HG03066 (cell line): ENCODE results near the gene PTPN7.
"Not testable (repeated sequence)": the region's sequence is repeated elsewhere in the genome, so short reads cannot be mapped to it uniquely, and the experiment has no call there.

ENCODE experiments used
- ATAC-seq: cut with Tn5 transposase; IDR thresholded peaks from one replicate; pipeline ENCODE4 v1.9.1; 2021; ENCODE audit warnings: low read depth; ENCODE audit not compliant: unreplicated experiment

The PTPN7 gene

DNA sequence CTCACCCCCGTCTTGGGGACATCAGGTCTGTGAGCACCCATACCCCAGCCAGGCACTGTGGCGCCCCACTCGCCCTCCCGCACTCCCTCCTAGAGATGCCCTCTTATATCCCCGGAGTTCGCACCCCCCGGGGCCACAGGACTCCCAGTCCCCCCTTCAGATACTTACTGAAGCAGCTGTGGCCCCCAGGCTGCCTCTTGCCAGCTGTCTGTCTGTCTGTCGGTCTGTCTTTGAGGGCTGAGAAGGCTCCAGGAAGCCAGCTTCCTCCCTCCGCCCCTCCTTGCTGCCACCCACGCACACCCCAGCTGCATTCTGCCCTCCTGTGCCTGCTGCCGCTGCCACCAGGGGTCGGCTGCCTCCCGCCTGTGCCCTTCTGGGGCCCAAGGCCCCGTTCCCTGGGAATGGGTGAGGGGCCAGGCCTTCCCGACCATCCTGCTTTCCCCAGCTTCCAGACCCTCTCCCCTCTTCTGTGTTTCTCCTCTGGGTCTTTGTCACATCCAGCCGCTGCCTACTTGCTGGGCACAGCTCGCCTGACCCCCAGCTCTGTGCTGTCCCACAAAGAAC is at the start of gene PTPN7:
PTPN7 (minus strand) TSS at position 226 of the 564 bp plus-strand sequence. CDS start 1,200 bp downstream, outside the sequence.
- peak; percentile 37 for ATAC-seq

DNA sequence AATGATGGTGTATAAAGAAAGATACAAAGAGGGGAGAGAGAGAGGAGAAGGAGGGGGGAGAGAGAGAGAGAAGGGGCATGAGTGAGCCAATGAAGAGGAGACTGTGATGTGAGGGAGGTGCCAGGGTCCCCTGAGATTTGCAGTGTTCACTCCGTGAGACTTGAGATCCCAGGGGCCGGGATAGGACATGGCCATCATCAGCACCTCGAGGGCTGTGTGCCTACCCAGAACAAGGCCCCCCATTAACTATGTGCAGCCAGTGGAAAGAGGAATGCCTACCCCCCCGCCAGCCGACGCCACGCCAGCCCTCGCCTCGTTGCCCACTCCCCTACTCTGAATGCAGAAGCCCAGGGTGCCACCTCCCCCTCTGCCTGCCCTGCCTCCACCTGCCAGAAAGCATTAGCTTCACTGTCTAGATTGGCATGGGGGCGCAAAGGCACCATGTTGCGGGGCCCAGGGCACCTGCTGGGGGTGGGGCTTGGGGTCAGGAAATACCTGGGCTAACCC is 48.0 kb upstream of the PTPN7 start:
- ATAC-seq, result no peak

DNA sequence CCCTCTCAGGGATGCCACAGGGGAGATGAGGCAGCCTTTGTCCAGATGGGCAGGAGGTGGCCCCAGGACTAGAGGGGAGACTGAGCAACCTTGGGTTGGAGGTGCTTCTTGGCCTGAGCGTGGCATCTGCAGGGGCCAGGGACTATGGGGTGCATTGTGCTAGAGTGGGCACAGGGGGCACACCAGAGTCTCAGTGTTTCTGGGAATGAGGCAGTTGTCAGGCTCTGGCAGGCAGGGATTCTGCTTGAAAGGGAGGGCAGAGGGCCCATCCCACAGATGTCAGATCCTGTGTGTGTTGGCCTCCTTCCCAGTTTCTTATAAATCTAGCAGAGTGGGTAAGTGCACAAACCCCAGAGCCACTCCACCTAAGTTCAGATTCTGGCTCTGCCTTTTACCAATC is 46.9 kb upstream of the PTPN7 start:
- no peak for ATAC-seq

DNA sequence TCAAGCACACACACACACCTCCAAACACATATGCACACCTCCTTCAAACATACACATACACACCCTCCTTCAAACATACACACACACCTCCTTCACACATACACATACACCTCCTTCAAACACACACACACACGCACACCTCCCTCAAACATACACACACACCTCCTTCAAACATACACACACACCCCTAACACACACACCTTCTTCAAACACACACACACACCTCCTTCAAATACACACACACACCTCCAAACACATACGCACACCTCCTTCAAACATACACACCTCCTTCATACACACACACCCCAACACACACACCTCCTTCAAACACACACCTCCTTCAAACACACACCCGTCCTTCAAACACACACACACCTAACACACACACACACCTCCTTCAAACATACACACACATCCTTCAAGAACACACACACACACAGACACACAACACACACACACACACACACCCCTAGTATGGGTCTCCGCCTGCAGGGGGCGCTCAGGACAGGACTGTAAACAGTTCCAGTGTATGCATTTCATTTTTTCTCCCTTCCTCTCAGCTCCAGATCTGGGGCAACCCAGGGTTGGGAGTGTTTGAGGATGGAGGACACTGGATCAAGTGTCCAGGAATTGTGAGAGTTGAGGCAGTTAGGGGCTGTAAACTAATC is 45.3 kb upstream of the PTPN7 start:
- ATAC-seq, result no peak

DNA sequence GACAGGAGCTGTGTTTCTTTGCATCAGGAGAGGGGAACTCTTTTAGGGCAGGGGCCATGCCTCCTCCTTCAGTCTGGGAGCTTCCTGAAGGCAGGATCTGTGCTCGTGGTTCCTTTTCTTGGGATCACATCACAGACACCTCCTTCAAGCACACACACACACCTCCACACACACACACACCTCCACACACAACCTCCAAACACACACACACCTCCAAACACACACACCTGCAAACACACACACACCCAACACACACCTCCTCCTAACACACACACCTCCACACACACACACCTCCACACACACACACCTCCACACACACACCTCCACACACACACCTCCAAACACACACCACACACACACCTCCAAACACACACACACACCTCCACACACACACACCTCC is 43.7 kb upstream of the PTPN7 start:
- ATAC-seq, result no peak

DNA sequence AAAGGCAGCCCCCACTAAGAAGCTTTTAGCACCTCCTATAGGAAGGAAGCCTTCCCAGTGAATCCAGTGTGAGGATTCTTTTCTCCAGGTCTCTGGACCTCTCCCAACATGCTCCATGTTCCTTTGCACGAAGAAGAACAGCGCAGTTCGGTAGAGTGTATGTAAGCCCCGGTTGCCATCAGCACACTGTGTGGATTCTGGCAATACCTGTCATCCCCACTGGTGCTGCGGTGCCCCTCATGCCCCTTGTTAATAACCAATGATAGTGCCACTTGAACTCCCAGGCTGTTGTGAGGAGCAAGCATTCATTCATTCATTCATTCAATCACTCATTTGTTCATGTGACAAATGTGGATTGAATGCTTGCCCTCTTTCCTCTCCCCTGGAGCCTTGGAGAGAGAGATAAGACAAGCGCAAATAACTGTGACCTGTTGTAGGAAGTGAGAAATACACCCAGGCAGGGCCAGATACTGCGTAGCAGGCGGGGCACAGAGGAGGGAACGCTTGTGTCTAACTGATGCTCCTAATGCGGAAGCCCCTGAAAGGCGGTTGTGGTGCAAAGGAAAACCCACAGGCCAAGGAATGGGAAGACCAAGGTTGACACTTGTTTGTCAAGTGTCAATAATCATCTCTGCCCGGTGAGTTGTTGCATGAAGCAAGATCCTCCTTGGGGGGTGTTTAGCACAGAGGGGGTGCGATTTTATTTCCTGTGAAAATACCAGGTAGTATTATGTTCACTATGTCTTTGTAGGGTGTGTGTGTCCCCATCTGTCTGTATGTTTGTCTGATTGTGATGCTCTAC is 43.0 kb upstream of the PTPN7 start:
- no peak for ATAC-seq

DNA sequence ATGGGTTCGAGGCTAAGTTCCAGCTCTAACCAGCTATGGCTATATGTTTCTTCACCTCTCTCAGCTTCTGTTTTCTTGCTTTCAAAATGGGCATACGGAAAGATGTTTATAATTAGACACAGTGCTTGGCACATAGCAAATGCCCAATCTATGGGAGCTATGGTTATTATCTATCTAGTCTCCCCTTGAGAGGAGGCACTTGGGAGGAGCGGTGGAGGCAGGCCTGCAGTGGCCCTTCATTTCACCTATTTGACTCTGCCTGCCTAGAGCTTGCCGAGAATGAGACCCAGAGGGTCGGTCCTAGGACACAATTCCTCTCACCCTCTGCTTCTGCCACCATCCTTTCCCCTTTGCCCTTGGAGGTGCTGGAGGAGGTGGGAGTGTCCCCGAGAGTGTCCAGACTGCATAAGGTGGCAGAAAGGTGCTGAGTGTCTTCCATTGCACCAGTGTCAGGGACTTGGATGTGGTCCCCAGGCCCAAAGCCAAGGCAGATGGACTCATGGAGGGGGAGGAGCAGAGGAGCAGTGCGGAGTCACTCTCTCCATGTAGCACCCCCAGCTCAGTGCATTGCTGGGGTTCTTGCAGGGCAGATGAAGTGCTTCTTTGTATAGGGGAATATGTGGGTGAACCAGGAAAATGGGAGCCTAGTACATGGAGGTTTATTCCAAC is 42.2 kb upstream of the PTPN7 start:
- ATAC-seq, result no peak

DNA sequence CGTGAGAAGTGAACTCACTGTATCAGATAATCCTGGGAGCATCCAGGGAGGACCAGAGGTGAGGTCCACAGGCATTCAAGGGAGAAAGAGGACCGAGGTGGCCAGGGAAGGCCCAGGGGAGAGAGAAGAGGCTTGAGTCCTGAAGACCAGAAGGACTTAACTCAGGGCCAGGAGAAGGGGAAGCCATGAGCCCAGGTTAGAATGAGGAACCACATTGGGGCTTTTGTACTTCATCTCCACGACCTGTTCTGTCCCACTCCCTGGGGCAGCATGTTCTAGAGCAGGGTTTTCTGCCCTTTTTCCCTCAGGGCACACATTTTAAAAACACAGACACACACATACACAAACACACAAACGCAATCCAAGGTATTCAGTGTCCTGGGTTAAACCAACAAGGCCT is 41.6 kb upstream of the PTPN7 start:
- ATAC-seq, result no peak

DNA sequence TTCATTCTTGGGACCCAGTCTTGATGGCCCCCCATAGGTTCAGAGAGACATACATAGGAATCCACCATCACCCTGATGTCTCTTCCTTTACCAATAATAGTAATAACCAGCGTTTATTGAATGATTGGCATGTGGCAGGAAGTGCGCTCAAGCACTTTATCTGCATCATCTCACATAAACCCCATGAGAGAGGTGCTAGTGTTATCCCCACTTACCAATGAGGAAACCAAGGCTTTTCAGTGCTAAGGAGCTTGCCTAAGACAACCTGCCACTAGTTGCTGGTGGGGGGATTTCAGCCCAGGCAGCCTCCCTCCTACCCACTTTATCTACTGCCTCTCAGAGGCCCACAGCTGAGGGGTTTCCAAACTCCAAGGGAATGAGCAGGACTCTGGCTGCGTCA is 40.9 kb upstream of the PTPN7 start:
- ATAC-seq, result no peak

DNA sequence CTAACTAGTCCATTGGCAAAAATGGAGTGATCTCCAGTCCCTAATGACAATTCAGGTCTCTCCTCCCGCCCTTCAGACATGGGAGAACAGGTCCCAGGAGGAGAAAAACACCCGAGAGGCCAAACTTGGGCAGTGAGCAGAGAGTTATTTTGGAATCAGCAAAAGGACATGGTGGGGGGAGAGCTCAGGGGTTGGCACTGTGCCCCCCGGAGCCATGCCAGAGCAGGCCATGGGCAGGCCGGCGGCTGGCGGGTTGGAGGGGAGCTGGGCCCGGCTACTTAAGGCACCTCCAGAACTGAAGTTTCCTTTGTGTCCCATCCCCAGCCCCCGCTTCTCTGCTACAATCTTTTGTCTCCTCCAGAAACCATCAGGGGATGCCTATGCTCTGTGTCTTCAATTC is 40.3 kb upstream of the PTPN7 start:
- ATAC-seq, result no peak

DNA sequence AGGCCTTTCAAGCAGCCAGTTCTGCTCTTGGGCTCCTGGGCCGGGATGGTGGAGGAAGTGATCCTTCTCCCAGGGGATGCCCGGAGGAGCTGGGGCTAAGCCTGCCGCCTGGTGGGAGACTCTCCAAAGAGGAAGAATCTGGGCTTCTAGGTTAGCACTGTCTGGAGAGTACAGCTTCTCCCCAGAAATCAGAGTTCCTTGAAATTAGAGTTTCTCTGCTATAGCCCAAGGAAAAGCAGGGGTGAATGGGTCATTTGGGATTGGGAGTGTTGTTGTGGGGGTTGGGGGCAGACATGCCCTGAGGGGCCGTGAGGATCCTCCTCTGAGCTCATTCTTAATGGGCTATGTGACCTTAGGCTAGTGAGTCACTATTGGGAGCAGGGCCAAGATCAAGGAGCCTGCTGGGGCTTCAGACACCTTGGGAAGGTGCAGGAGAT is 39.7 kb upstream of the PTPN7 start:
- ATAC-seq, result no peak

DNA sequence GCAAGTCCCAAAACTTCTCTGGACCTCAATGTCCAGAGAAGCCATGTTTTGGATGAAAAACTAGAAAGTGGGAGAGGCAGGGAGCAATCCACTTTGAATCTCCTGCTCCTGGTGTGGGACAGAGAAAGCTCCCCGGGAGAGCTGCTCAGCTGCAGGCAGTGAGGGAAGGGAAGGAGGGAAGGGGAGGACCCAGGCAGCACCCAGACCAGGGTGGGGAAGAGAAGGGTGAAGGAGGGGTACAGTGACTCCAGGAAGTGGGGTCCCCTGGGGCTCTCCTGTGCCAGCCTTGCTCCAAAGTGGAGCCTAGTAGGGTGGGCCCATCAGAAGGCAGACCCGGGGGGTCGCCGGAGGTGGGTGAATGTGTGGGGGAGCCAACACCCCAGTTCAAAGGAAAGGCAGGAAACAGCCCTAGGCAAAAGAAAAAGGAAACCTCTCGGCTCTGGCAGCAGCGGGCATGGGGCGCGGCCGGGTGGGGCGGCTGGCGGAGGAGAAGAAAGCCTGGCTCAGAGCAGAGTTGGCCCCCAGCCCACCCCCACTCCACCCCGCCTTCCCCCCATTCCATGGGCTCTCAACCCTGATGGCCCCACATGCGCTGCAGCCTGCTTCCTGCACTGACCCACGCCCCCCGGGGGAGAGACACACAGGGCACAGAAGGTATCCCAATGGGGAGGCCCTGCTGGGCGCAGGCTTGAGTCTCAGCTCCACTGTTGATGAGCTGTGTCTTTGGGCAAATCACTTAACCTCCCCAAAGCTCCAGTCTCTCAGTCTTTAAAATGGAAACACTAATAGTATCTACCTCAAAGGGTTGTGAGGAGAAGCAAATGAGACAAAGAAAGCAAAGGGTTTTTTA is 38.9 kb upstream of the PTPN7 start:
- ATAC-seq, result no peak

DNA sequence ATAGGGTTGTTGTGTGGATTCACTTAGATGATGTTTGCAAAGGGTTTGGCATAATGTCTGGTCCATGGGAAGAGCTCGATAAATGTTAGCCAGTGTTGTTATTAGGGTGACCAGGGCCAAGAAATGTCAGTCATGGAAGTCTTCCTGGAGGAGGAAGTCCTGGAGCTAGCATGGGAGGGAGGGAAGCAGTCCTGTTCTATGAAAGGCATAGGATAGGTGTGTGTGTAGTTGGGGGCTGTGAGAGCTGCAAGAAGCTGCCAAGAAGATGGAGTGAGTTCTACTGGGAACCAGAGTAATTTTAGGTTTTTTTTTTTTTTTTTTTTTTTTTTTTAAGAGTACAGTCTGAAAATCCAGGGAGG is 37.9 kb upstream of the PTPN7 start:
- no peak for ATAC-seq

DNA sequence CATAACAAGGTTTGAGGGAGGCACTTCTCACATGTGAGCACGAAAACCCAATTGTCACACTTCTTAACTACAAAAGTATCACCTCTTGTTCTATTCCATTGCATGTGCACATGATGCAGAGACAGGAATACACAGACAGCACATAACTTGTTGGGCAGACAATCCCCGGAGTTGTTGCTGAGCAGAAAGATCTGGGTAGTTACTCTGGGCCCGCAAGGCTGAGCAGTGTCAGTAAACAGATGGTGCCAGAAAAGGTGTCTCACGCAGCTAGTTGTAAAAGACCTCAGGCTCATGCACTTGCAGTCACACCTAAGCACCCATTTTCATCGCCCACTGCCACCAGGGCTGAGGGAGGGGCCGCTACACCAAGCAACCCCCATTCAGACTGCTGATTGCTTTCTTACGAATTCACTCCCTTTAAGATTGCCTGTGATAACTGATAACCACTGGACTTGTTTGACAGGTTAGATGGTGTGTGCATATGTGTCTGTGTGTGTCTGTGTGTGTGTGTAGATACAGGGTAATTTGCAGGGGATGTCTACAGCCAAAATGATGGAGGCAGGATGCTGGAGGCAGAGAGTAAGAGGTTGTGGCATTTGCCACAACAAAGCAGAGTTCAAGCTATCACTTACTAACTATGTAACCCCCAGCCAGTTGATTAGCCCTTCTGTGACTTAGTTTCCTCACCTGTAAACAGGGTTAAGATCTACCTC is 37.4 kb upstream of the PTPN7 start:
- no peak for ATAC-seq

DNA sequence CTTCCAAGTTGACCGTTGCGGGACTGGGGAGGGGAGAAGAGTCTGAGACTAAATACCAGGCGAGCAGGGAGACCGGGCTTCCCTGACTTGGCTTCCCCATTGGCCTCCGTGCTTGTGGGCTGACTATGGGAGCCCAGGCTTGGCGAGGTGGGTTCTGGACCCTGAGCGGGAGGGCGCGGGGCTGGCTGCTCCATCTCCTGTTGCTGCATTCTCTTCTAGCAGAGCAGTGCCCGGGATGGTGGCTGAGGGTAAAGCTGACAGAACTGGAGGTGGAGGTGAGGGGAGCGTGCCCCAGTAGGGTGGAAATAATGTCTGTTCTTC is 33.9 kb upstream of the PTPN7 start:
- ATAC-seq, result no peak

DNA sequence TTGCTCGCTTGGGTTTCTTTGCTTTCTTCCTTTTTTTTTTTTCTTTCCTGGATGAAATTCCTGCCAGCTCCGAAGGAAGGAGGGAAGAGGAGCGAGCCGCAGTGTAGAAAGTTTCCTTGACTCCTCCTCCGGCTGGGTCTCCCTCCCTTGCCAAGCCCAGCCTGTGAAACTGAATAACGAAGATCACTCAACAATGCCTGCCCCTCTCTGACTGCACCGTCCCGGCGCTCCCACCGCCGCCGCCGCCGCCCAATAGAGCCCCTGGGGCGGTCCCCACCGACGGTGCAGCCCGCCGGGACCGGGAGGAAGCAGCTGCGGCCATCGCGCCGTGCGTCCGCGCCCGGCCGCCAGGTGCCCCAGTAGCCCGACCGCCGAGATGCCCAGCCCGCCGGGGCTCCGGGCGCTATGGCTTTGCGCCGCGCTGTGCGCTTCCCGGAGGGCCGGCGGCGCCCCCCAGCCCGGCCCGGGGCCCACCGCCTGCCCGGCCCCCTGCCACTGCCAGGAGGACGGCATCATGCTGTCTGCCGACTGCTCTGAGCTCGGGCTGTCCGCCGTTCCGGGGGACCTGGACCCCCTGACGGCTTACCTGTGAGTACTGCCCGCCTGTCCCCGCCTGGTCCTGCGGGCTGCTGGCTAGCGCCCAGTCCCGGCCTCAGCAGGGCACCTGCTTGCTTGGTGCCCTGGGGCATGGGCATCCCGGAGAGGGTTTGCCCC is 33.4 kb upstream of the PTPN7 start, which contains the start of gene LGR6:
LGR6 (plus strand) TSS at position 186 of the 714 bp plus-strand sequence; CDS start at position 377, 191 bp downstream.
- no peak for ATAC-seq

DNA sequence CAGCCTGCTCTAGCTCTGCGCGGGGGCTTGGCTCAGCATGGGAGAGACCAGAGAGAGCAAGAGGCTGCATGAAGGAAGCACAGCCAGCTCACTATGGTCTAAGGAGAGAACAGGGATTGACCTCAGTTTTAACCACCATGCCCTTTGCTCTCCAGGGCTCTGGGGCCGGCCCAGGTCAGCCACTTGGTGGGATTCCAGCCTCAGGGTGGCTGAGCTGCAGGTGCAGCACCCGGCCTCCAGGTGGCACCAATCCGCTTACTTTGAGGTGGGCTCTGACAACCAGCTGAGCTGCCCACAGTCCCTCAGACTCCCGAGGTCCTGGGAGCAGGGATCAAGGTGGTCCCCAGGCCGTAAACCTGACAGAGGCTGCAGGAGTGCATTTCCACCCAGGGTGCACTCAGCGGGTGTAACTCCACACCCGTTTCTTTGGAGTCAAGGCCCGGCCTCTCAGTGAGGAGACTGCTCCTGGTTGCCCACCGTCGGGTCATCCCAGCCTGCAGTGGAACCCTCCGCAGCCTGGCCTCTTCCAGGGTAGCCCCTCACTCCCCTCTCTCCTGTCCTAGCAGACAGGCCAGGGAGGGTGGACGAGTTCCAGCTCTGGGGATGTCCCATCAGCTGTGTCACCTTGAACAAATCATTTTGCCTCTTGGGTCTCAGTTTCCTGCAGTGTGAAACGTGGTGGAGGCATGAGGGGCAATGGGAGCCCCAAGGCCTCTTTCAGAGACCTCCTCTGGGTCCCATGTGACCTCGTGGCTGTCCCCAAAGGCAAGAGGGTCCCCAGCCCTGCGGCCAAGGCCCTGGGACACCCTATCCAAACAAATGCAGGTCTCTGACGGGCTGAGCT is 32.6 kb upstream of the PTPN7 start:
- ATAC-seq, result no peak

DNA sequence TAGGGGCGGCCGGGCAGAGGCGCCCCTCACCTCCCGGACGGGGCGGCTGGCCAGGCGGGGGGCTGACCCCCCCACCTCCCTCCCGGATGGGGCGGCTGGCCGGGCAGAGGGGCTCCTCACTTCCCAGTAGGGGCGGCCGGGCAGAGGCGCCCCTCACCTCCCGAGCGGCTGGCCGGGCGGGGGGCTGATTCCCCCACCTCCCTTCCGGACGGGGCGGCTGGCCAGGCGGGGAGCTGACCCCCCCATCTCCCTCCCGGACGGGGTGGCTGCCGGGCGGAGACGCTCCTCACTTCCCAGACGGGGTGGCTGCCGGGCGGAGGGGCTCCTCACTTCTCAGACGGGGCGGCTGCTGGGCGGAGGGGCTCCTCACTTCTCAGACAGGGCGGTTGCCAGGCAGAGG is 31.0 kb upstream of the PTPN7 start:
- ATAC-seq, result not testable (repeated sequence)
